Neutrophil (primary cell): ENCODE data around the gene MACO1.

ENCODE experiments used
- H3K27ac ChIP-seq: fragments of 200-600 bp; sonication (generic); 2 replicates; pipeline ENCODE4 v1.5.1; 2016; ENCODE audit warnings: mild to moderate bottlenecking, moderate library complexity
- H3K27me3 ChIP-seq: fragments of 200-600 bp; sonication (generic); 2 replicates; pipeline ENCODE4 v1.6.0; 2016; ENCODE audit warnings: mild to moderate bottlenecking
- H3K36me3 ChIP-seq: fragments of 200-600 bp; sonication (generic); 2 replicates; pipeline ENCODE4 v1.5.1; 2017
- H3K4me1 ChIP-seq, 2 experiments: fragments of 200-600 bp in 1 of 2; sonication (generic) in 1 of 2; 1 replicate in 1 of 2; 2 replicates in 1 of 2; pipeline versions ENCODE4 v1.5.1 to v1.6.1; 2013 to 2016; ENCODE audit warnings: low read depth in 1 of 2, low read length in 1 of 2, mild to moderate bottlenecking in 1 of 2, moderate library complexity in 1 of 2; ENCODE audit not compliant: control insufficient read depth in 1 of 2, insufficient read depth in 1 of 2
- H3K4me3 ChIP-seq, 2 experiments: fragments of 200-600 bp in 1 of 2; sonication (generic) in 1 of 2; 1 replicate in 1 of 2; 2 replicates in 1 of 2; pipeline ENCODE4 v1.5.1; 2013 to 2016; ENCODE audit warnings: low read depth in 1 of 2, low read length in 1 of 2, mild to moderate bottlenecking in 1 of 2, moderate library complexity in 1 of 2
- H3K9me3 ChIP-seq: fragments of 200-600 bp; sonication (generic); 2 replicates; pipeline ENCODE4 v1.5.1; 2016
- CTCF ChIP-seq: fragments of 200-600 bp; sonication (generic); IDR thresholded peaks from 2 replicates; pipeline ENCODE4 v1.5.1; 2016; ENCODE audit warnings: antibody characterized with exemption

MACO1 gene

GRCh38 chr1:25485536-25486411 is 55.1 kb downstream of the MACO1 start:
- peaks cover 13 to 17% of the 10 kb centered on the region in 2 experiments for H3K4me1 ChIP-seq
- peaks cover 38% of the 10 kb centered on the region for H3K36me3 ChIP-seq
- H3K27me3 ChIP-seq = no peaks in the 10 kb centered on the region
- H3K9me3 ChIP-seq = no peaks in the 10 kb centered on the region
- no peak for TF ChIP-seq CTCF
- no peak overlapping the region for H3K4me3 ChIP-seq
- H3K27ac ChIP-seq = peak overlapping the region; percentile 14

- H3K36me3 ChIP-seq = peaks cover 45% of the 10 kb centered on the region
- TF ChIP-seq CTCF = no peak
These were observed 55.9 kb downstream of the MACO1 start for GRCh38 chr1:25486602-25487001.

GRCh38 chr1:25487628-25488027 is 56.9 kb downstream of the MACO1 start:
- peaks cover 5 to 9% of the 10 kb centered on the region in 2 experiments for H3K4me1 ChIP-seq
- no peak for TF ChIP-seq CTCF
- H3K36me3 ChIP-seq = peaks cover 55% of the 10 kb centered on the region
- no peak overlapping the region for H3K27ac ChIP-seq
- H3K27me3 ChIP-seq = no peaks in the 10 kb centered on the region
- no peaks in the 10 kb centered on the region for H3K9me3 ChIP-seq
- H3K4me3 ChIP-seq = no peak overlapping the region

More at GRCh38 chr1:25486602-25487001, 55.9 kb downstream of the MACO1 start:
- Histone ChIP-seq H3K4me1 (peaks cover 7 to 10% of the 10 kb centered on the region in 2 experiments), H3K9me3 (no peaks in the 10 kb centered on the region), H3K27ac (no peak overlapping the region), H3K4me3 (no peak overlapping the region), H3K27me3 (no peaks in the 10 kb centered on the region)

GRCh38 chr1:25492323-25492722 is 61.6 kb downstream of the MACO1 start:
- Histone ChIP-seq H3K9me3 (no peaks in the 10 kb centered on the region), H3K27ac (no peak overlapping the region), H3K36me3 (peaks cover 80% of the 10 kb centered on the region), H3K27me3 (no peaks in the 10 kb centered on the region), H3K4me1 (no peaks in the 10 kb centered on the region), H3K4me3 (no peak overlapping the region)
- no peak for TF ChIP-seq CTCF

GRCh38 chr1:25494952-25495351 is 64.3 kb downstream of the MACO1 start:
- Histone ChIP-seq H3K36me3 (peaks cover 85% of the 10 kb centered on the region), H3K4me1 (no peaks in the 10 kb centered on the region), H3K4me3 (no peak overlapping the region), H3K27ac (no peak overlapping the region), H3K27me3 (no peaks in the 10 kb centered on the region), H3K9me3 (no peaks in the 10 kb centered on the region)
- no peak for TF ChIP-seq CTCF
